GM21786 (cell line): ENCODE results near the gene FCHSD2.
"Not testable (repeated sequence)": the region's sequence is repeated elsewhere in the genome, so short reads cannot be mapped to it uniquely, and the experiment has no call there.

Source experiments
- ATAC-seq: cut with Tn5 transposase; IDR thresholded peaks from one replicate; pipeline ENCODE4 v1.9.1; 2021; ENCODE audit not compliant: unreplicated experiment

Gene FCHSD2

GRCh38 chr11:72808331-72808798 lies 333.8 kb downstream of the FCHSD2 start:
- ATAC-seq: no peak

DNA sequence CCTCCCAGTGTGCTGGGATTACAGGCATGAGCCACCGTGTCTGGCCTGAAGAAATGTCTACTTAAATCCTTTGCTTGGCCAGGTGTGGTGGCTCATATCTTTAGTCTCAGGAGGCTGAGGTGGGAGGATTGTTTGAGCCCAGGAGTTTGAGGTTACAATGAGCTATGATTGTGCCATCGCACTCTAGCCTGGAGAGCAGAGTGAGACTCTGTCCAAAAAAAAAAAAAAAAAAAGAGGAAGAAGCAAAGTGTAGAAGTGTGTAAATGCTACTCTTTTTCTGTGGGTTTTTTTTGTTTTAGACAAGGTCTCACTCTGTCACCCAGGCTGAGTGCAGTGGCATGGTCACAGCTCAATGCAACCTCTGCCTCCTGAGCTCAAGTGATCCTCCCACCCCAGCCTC lies 334.3 kb downstream of the FCHSD2 start:
- no peak for ATAC-seq

DNA sequence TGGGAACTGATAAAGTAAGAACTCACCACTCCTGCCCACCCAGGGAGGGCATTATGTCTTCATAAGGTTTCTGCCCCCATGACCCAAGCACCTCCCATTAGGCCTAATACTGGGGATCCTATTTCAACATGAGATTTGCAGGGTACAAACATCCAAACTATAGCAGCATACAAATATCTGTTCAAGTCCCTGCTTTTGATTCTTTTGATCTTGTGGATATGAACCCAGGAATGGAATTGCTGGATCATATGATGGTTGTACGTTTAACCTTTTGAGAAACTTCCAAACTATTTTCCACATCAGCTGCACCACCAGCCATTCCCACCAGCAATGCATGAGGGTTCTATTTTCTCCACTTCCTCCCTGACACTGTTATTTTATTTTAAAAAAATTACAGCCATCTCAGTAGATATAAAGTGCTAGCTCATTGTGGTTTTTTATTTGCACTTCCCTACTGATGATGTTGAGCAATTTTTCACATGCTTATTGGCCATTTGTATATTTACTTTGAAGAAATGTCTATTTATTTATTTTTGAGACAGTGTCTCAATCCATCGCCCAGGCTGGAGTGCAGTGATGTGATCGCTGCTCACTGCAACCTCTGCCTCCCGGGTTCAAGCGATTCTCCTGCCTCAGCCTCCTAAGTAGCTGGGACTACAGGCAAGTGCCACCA lies 335.0 kb downstream of the FCHSD2 start:
- no peak for ATAC-seq

- ATAC-seq: not testable (repeated sequence)
Observed at GRCh38 chr11:72806378-72806777, 335.7 kb downstream of the FCHSD2 start.

DNA sequence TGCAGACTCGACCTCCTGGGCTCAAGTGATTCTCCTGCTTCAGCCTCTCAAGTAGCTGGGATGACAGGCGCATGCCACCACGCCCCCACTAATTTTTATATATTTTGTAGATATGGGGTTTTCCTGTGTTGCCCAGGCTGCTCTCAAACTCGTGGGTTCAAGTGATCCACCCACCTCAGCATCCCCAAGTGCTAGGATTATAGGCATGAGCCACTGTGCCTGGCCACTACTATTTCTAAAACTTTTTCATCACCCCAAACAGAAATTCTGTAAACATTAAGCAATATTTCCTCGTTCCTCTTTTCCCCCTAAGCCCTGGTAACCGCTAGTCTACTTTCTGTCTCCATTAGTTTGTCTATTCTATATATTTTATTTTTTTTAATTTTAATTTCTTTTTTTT lies 336.9 kb downstream of the FCHSD2 start:
- ATAC-seq: no peak

DNA sequence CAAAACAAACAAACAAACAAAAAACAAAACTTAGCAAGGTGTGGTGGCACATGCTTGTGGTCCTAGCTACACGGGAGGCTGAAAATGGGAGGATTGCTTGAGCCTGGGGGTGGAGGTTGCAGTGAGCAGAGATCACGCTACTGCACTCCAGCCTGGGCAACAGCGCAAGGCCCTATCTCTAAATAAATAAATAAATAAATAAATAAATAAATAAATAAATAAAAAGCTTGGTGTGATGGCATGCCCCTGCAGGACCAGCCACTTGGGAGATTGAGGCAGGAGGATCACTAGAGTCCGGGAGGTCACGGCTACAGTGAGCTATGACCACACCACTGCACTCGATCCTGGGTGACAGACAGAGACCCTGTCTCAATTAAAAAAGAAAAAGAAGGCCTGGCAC lies 339.3 kb downstream of the FCHSD2 start:
- no peak for ATAC-seq

DNA sequence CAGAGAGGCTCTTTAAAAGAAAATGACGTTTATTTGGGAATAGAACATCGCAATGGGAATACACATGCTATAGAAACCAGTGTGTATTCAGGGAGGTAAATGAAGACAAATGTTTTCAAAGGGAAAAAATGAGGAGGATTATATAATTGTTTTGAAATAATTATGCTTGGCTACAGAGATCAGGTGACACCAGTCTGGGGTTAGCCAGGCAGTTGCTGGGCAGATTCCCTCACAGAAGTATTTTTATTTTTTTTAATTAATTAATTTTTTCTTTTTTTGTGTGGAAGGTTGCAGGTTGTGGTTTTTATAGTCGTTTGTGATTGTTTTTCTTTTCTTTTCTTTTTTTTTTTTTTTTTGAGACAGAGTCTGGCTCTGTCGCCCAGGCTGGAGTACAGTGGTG lies 342.7 kb downstream of the FCHSD2 start:
- ATAC-seq: no peak

GRCh38 chr11:72798361-72798760 lies 343.8 kb downstream of the FCHSD2 start:
- ATAC-seq: no peak

DNA sequence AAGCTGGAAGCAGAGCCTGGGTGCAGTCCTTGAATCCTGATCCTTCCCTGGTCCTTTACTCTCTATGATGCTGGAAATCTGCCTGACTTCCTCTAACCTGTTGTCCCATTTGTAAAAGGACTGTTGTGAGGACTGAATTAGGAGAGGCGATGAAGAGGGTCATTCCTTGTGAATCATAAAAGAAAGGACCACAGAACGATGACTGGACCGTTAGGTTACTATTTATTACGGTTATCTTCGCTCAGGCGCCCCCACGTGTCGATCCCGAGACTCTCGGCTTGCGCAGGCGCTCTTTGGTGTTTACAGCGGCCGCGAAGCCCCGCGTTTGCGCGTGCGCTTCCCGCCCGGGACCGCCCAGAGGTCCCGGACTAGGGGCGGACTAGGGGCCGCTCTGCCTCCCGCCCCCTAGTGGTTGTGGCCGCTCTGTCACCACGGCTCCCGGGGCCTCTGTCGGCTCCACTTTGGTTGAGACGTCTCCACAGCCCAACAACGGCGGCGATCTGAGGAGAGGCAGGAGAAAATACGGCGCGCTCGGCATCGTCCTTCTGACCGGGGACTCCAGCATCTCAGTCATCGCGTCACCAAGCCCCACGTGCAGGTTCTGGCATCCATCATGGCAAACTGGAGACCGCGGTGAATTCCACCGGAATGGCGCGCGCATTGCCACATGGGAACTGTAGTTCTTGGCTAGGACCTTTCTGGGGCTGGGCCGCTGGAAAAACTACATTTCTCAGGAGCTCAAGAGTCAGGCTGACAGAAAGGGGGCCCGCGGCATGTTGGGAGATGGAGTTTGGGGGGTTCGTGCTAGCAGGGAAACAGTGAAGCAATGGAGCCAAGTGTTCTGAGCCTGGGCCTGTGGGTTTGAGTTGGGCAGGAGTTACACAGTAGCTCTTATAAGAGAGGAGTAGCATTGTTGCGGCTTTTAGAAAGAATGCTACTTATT lies 348.4 kb downstream of the FCHSD2 start, which contains the start of gene STARD10:
STARD10 (minus strand) TSS at position 623 of the 943 bp plus-strand sequence. CDS start 12,866 bp downstream, outside the sequence.
- ATAC-seq: peak; percentile 85

DNA sequence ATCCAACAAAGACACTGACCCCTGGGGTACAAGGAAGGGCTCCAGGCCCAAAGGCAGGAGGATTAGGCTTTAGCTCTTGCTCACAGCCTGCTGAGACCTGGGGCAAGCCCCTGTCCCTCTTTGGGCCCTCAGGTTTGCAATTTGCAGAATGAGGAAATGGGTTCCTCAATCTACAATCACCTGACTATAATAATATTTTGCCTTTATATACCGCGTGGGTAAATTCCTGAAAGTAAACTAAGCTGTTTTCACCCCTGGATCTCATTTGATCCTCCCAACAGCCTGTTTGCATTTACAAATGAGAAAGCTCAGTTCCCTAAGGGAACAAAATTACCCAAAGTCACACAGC lies 349.1 kb downstream of the FCHSD2 start:
- no peak for ATAC-seq

- ATAC-seq: no peak
Observed at GRCh38 chr11:72792437-72793021, 349.6 kb downstream of the FCHSD2 start.

- ATAC-seq: not testable (repeated sequence)
Observed at GRCh38 chr11:72791228-72791627, 350.9 kb downstream of the FCHSD2 start.

GRCh38 chr11:72789493-72790131 lies 352.5 kb downstream of the FCHSD2 start:
- ATAC-seq: no peak

GRCh38 chr11:72788241-72788640 lies 353.9 kb downstream of the FCHSD2 start:
- no peak for ATAC-seq

DNA sequence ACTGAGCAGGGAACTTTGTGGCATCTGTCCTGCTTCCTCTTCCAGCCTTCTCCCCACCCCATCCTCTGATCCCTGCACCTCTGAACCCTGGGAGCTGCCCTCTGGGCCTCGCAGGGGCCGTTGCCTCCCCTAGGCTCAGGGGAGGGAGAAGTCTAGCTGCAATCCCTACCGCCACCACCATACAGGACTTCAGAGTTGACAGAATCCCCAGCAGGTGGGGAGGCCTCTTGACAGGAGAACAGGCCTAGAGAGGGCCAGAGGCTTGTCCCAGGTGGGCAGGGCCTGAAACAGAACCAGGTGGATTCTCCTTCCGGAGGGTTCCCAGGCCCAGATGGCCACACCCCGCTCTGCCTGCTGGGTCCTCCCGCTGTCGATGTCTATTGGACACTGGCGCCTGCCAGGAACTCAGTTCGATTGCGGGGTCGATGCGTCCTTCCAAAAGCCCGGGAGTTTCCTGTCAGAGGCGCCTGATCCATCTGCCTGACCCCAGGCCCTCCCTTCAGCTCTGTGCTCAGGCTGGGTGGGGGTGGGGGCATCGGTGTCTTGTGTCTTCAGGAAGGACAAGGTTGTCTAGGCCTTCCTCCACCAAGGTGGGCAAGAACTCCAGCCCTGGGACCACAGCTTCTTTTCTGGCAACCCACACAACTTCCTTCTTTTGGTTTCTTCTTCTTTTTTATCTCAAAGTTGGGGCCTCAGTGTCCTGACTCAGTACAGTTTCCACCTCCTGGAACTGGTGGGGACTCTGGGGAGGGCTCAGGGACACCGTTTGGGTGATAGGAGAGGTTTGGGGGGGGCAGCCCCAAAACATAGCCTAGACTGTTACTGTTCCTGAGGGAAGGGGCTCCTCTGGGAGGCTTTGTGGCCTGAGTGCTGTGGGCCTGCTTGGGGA lies 354.7 kb downstream of the FCHSD2 start:
- ATAC-seq: no peak
